Liver (tissue), 9 donors: ENCODE results near the gene KLHL12. TPM values are rescaled to one million over a fixed set of nuclear protein-coding genes. Genes with fewer than 3 reads are reported as not detected.

ENCODE experiments used
- DNase-seq: peaks from one replicate; pipeline ENCODE4 v3.0.0-alpha.2; 2017; ENCODE audit warnings: low spot score
- H3K27ac ChIP-seq, 2 donors: one replicate each; pipeline ENCODE4 v1.7.0; 2013; ENCODE audit warnings: inconsistent platforms in 2 of 2, low read length in 2 of 2, control low read depth in 1 of 2, low read depth in 1 of 2, mild to moderate bottlenecking in 1 of 2
- H3K27me3 ChIP-seq, 4 donors: one replicate each; pipeline versions ENCODE4 v1.6.1 to v1.7.0; 2013; ENCODE audit warnings: low read length in 3 of 4, inconsistent platforms in 1 of 4, mild to moderate bottlenecking in 1 of 4, moderate library complexity in 1 of 4; ENCODE audit not compliant: control insufficient read depth in 4 of 4, insufficient read depth in 4 of 4
- H3K36me3 ChIP-seq, 4 donors: one replicate each; pipeline versions ENCODE4 v1.6.1 to v1.7.0; 2013; ENCODE audit warnings: low read length in 3 of 4, mild to moderate bottlenecking in 3 of 4, low read depth in 1 of 4, moderate library complexity in 1 of 4; ENCODE audit not compliant: control insufficient read depth in 4 of 4, insufficient read depth in 3 of 4
- H3K4me1 ChIP-seq, 4 donors: one replicate each; pipeline versions ENCODE4 v1.6.1 to v1.7.0; 2013; ENCODE audit warnings: low read length in 3 of 4, mild to moderate bottlenecking in 3 of 4, moderate library complexity in 1 of 4; ENCODE audit not compliant: control insufficient read depth in 4 of 4, insufficient read depth in 4 of 4
- H3K4me3 ChIP-seq, 3 donors: one replicate each; pipeline versions ENCODE4 v1.6.1 to v1.7.0; 2013; ENCODE audit warnings: low read length in 3 of 3, control low read depth in 1 of 3, low read depth in 1 of 3, mild to moderate bottlenecking in 1 of 3
- H3K9ac ChIP-seq, 2 donors: one replicate each; pipeline ENCODE4 v1.7.0; 2013; ENCODE audit warnings: low read length in 2 of 2, mild to moderate bottlenecking in 2 of 2, moderate library complexity in 2 of 2, control low read depth in 1 of 2, low read depth in 1 of 2
- H3K9me3 ChIP-seq, 4 donors: one replicate each; pipeline versions ENCODE4 v1.6.1 to v1.7.0; 2013; ENCODE audit warnings: low read length in 3 of 4; ENCODE audit not compliant: control insufficient read depth in 4 of 4
- ATF3 ChIP-seq: IDR thresholded peaks from 2 replicates; pipeline ENCODE4 v1.6.1; 2016; ENCODE audit warnings: antibody characterized with exemption
- CTCF ChIP-seq: fragments of 150-350 bp; IDR thresholded peaks from 2 replicates; pipeline ENCODE4 v1.5.1; 2017; ENCODE audit warnings: improper control_type of control experiment, low read depth, low read length; ENCODE audit not compliant: missing input control
- EGR1 ChIP-seq, 2 donors: IDR thresholded peaks; 2 replicates each; pipeline ENCODE4 v1.6.1; 2016 to 2018; ENCODE audit warnings: antibody characterized with exemption in 2 of 2, low read depth in 2 of 2
- GABPA ChIP-seq, 2 donors: IDR thresholded peaks in 1 of 2; conservative IDR thresholded peaks in 1 of 2; 2 replicates each; pipeline ENCODE4 v1.6.1; 2016; ENCODE audit warnings: antibody characterized with exemption in 2 of 2, mild to moderate bottlenecking in 1 of 2, moderate library complexity in 1 of 2
- HNF4A ChIP-seq, 2 donors: conservative IDR thresholded peaks; 2 replicates each; pipeline ENCODE4 v1.6.1; 2016; ENCODE audit warnings: antibody characterized with exemption in 2 of 2, mild to moderate bottlenecking in 2 of 2
- HNF4G ChIP-seq: IDR thresholded peaks from 2 replicates; pipeline ENCODE4 v1.6.1; 2016; ENCODE audit warnings: antibody characterized with exemption
- JUND ChIP-seq, 2 donors: IDR thresholded peaks; 2 replicates each; pipeline ENCODE4 v1.6.1; 2016; ENCODE audit warnings: antibody characterized with exemption in 2 of 2
- MAX ChIP-seq: IDR thresholded peaks from 2 replicates; pipeline ENCODE4 v1.6.1; 2016; ENCODE audit warnings: antibody characterized with exemption
- NR2F2 ChIP-seq: IDR thresholded peaks from 2 replicates; pipeline ENCODE4 v1.6.1; 2016; ENCODE audit warnings: antibody characterized with exemption
- RAD21 ChIP-seq, 2 donors: IDR thresholded peaks; 2 replicates each; pipeline ENCODE4 v1.6.1; 2016; ENCODE audit warnings: antibody characterized with exemption in 2 of 2, mild to moderate bottlenecking in 2 of 2
- REST ChIP-seq: IDR thresholded peaks from 2 replicates; pipeline ENCODE4 v1.6.1; 2016; ENCODE audit warnings: antibody characterized with exemption, mild to moderate bottlenecking
- RXRA ChIP-seq, 2 donors: IDR thresholded peaks; 2 replicates each; pipeline ENCODE4 v1.6.1; 2017 to 2018; ENCODE audit warnings: antibody characterized with exemption in 2 of 2, mild to moderate bottlenecking in 1 of 2
- TAF1 ChIP-seq: conservative IDR thresholded peaks from 2 replicates; pipeline ENCODE4 v1.6.1; 2016; ENCODE audit warnings: antibody characterized with exemption, mild to moderate bottlenecking
- ZBTB33 ChIP-seq: IDR thresholded peaks from 2 replicates; pipeline ENCODE4 v1.6.1; 2016; ENCODE audit warnings: antibody characterized with exemption
- WGBS: extraction: QIAGEN DNeasy Blood & Tissue Kit; methylation state at CpG from one replicate; pipeline ENCODE4 v1.1.7; 2013; 5-methylcytosine and 5-hydroxymethylcytosine counted together
- polyA plus RNA-seq, 2 donors: library from polyadenylated mRNA; stranded (reverse) in 1 of 2; unstranded in 1 of 2; fragments of 200-250 nt in 1 of 2; fragments of >200 nt in 1 of 2; fragmentation: Nextera tagmentation in 1 of 2; extraction: Ambion mirVana in 1 of 2; gene quantifications; one replicate each; pipeline versions ENCODE4 v1.2.1 to v1.2.3, GENCODE V29; 2013 to 2015
- total RNA-seq, 2 donors: library from RNA; depleted of rRNA; stranded (reverse); fragments of >200 nt; gene quantifications; one replicate each; pipeline ENCODE4 v1.2.3, GENCODE V29; 2014
- donor health status: healthy.
- donor health status: healthy.
- donor health status: healthy.
- donor health status: healthy.
- donor health status: healthy.

KLHL12 gene
- total and polyA plus RNA-seq, 4 donors, result 7.2 to 17.5 (median 10.4) TPM

GRCh38 chr1:202976633-202977032, 49.6 kb upstream of the KLHL12 start:
- Histone ChIP-seq H3K9ac (no peak overlapping the region), H3K4me1 (no peaks in the 10 kb centered on the region), H3K27ac (no peak overlapping the region), H3K4me3 (no peak overlapping the region), H3K36me3 (no peaks in the 10 kb centered on the region), H3K9me3 (no peaks in the 10 kb centered on the region), H3K27me3 (peaks cover 0 to 3% (median 0%) of the 10 kb centered on the region in 4 donors)
- no peak for DNase-seq
- 41% methylated on average over 3 of the region's 3 CpGs for WGBS
- TF ChIP-seq HNF4G (no peak), TAF1 (no peak), MAX (no peak), REST (no peak), RAD21 (IDR thresholded peaks at IDR 0.05) (no peak), ZBTB33 (no peak), RXRA (IDR thresholded peaks at IDR 0.05) (no peak), CTCF (no peak), ATF3 (no peak), JUND (IDR thresholded peaks at IDR 0.05) (no peak), HNF4A (conservative IDR thresholded peaks at IDR 0.05) (no peak)

GRCh38 chr1:202974856-202975255, 47.8 kb upstream of the KLHL12 start:
- no peak overlapping the region for H3K27ac ChIP-seq
- H3K4me1 ChIP-seq, result no peaks in the 10 kb centered on the region
- no peak overlapping the region for H3K9ac ChIP-seq
- no peak for TF ChIP-seq GABPA (IDR thresholded peaks at IDR 0.05 in 1 of 2, conservative IDR thresholded peaks at IDR 0.05 in 1 of 2)
- TF ChIP-seq CTCF, result no peak
- TF ChIP-seq HNF4A (conservative IDR thresholded peaks at IDR 0.05), result no peak
- TF ChIP-seq MAX, result no peak
- TF ChIP-seq EGR1 (IDR thresholded peaks at IDR 0.05; ENCODE audit: low read depth in 2 of 2), result no peak
- no peak for TF ChIP-seq ATF3
- TF ChIP-seq NR2F2, result no peak
- TF ChIP-seq TAF1, result no peak
- TF ChIP-seq RAD21 (IDR thresholded peaks at IDR 0.05), result no peak
- 83% methylated on average over 3 of the region's 3 CpGs for WGBS
- no peaks in the 10 kb centered on the region for H3K36me3 ChIP-seq
- H3K9me3 ChIP-seq, result no peaks in the 10 kb centered on the region
- H3K4me3 ChIP-seq, result no peak overlapping the region
- peaks cover 0 to 3% (median 0%) of the 10 kb centered on the region in 4 donors for H3K27me3 ChIP-seq
- DNase-seq, result no peak
